Measurements from ENCODE around the gene APOD.
"Not testable (repeated sequence)": the region's sequence is repeated elsewhere in the genome, so short reads cannot be mapped to it uniquely, and the experiment has no call there.

GRCh38 chr3:195630086-195630917 lies 46.6 kb upstream of the APOD start:
- TF ChIP-seq CTCF (conservative IDR thresholded peaks at IDR 0.05; ENCODE audit: low read depth, low read length); EZH2 (IDR thresholded peaks at IDR 0.05; ENCODE audit: borderline replicate concordance, low read depth, low read length, poor library complexity, severe bottlenecking): not testable (repeated sequence)

Measured in A673 (cell line).